HepG2 (cell line): ENCODE data around the gene RHEBL1. TPM values are rescaled to one million over a fixed set of nuclear protein-coding genes. Genes with fewer than 3 reads are reported as not detected.
A peak's percentile ranks its signal among the peaks of the same experiment; 100 is the strongest.

Source experiments
- ARNT2 ChIP-seq: sonication (generic); formaldehyde crosslinking; IDR thresholded peaks from 2 replicates; pipeline ENCODE4 v1.8.0; 2022; ENCODE audit warnings: mild to moderate bottlenecking, low read depth, missing genetic modification reagents, moderate library complexity
- CBFB ChIP-seq: sonication (generic); formaldehyde crosslinking; IDR thresholded peaks from 2 replicates; pipeline ENCODE4 v1.4.0; 2020; ENCODE audit warnings: missing genetic modification reagents
- FOXA3 ChIP-seq: IDR thresholded peaks from 2 replicates; pipeline ENCODE4 v1.6.1; 2016; ENCODE audit warnings: missing genetic modification reagents, missing compliant biosample characterization
- HOXA9 ChIP-seq: sonication (generic); formaldehyde crosslinking; IDR thresholded peaks from 2 replicates; pipeline ENCODE4 v1.8.1; 2022; ENCODE audit warnings: missing genetic modification reagents, mild to moderate bottlenecking, moderate library complexity, borderline replicate concordance
- JUND ChIP-seq: sonication (generic); formaldehyde crosslinking; IDR thresholded peaks from 2 replicates; pipeline ENCODE4 v1.8.0; 2022; ENCODE audit warnings: mild to moderate bottlenecking, missing genetic modification reagents
- MAFK ChIP-seq, 2 experiments: IDR thresholded peaks in 1 of 2; conservative IDR thresholded peaks in 1 of 2; 2 replicates each; pipeline ENCODE4 v1.6.1; 2011; ENCODE audit warnings: improper control_type of control experiment in 2 of 2, low read length in 2 of 2
- NFIC ChIP-seq: IDR thresholded peaks from 2 replicates; pipeline ENCODE4 v1.6.1; 2012; ENCODE audit warnings: mild to moderate bottlenecking, low read length, inconsistent platforms
- NR2F1 ChIP-seq, 2 experiments: fragments of 450-650 bp in 1 of 2; formaldehyde crosslinking in 1 of 2; IDR thresholded peaks; 2 replicates each; pipeline versions ENCODE4 v1.5.0 to v1.6.1; 2016 to 2020; ENCODE audit warnings: mild to moderate bottlenecking in 1 of 2, missing compliant biosample characterization in 1 of 2, missing genetic modification reagents in 1 of 2, moderate library complexity in 1 of 2
- PITX1 ChIP-seq: sonication (generic); formaldehyde crosslinking; IDR thresholded peaks from 2 replicates; pipeline ENCODE4 v1.5.1; 2020; ENCODE audit warnings: mild to moderate bottlenecking, missing genetic modification reagents
- SNAPC2 ChIP-seq: sonication (generic); formaldehyde crosslinking; IDR thresholded peaks from 2 replicates; pipeline ENCODE4 v1.8.1; 2022; ENCODE audit warnings: mild to moderate bottlenecking, missing genetic modification reagents
- SOX5 ChIP-seq: IDR thresholded peaks from 2 replicates; pipeline ENCODE4 v1.6.1; 2016; ENCODE audit warnings: borderline replicate concordance
- SRSF1 ChIP-seq: fragments of 200-400 bp; formaldehyde crosslinking; optimal IDR thresholded peaks from 2 replicates; pipeline ENCODE3; 2017; ENCODE audit warnings: mild to moderate bottlenecking, low read depth, low read length, moderate library complexity
- TMF1 ChIP-seq: sonication (generic); formaldehyde crosslinking; IDR thresholded peaks from 2 replicates; pipeline ENCODE4 v1.8.1; 2022; ENCODE audit warnings: low read depth, missing genetic modification reagents
- ZBED4 ChIP-seq: sonication (generic); formaldehyde crosslinking; IDR thresholded peaks from 2 replicates; pipeline ENCODE4 v1.4.0; 2020; ENCODE audit warnings: missing genetic modification reagents, borderline replicate concordance
- ZBTB7A ChIP-seq: sonication (generic); formaldehyde crosslinking; IDR thresholded peaks from 2 replicates; pipeline ENCODE4 v1.8.0; 2022; ENCODE audit warnings: mild to moderate bottlenecking, missing genetic modification reagents
- ZFP1 ChIP-seq: IDR thresholded peaks from 2 replicates; pipeline ENCODE4 v1.6.1; 2016
- ZNF20 ChIP-seq: sonication (generic); formaldehyde crosslinking; IDR thresholded peaks from 2 replicates; pipeline ENCODE4 v1.4.0; 2020; ENCODE audit warnings: mild to moderate bottlenecking, moderate library complexity, missing genetic modification reagents
- ZNF234 ChIP-seq: sonication (generic); formaldehyde crosslinking; conservative IDR thresholded peaks from 2 replicates; pipeline ENCODE4 v1.5.1; 2020; ENCODE audit warnings: mild to moderate bottlenecking, missing genetic modification reagents
- ZNF24 ChIP-seq: fragments of 450-650 bp; IDR thresholded peaks from 2 replicates; pipeline ENCODE4 v1.6.1; 2017; ENCODE audit warnings: antibody characterized with exemption, mild to moderate bottlenecking
- ZNF567 ChIP-seq: sonication (generic); formaldehyde crosslinking; IDR thresholded peaks from 2 replicates; pipeline ENCODE4 v1.8.1; 2023; ENCODE audit warnings: mild to moderate bottlenecking, missing genetic modification reagents, borderline replicate concordance
- ZNF790 ChIP-seq: sonication (generic); formaldehyde crosslinking; IDR thresholded peaks from 2 replicates; pipeline ENCODE4 v1.8.0; 2022; ENCODE audit warnings: missing genetic modification reagents, mild to moderate bottlenecking, borderline replicate concordance
- polyA plus RNA-seq, 8 experiments: library from polyadenylated mRNA; depleted of rRNA in 3 of 8; stranded (reverse) in 7 of 8; unstranded in 1 of 8; fragments of >200 nt; fragmentation: Illumina TruSeq in 4 of 8; extraction: Trizol in 4 of 8; gene quantifications; 2 replicates each; pipeline versions ENCODE4 v1.2.1 to v1.2.3, GENCODE V29; 2011 to 2016; ENCODE audit warnings: low read depth in 4 of 8, missing spikeins in 1 of 8, mixed read lengths in 1 of 8; ENCODE audit not compliant: insufficient read depth in 1 of 8
- total RNA-seq, 5 experiments: library from RNA; depleted of rRNA; stranded (reverse); fragments of >200 nt; fragmentation: Illumina TruSeq; extraction: Trizol; gene quantifications; 2 replicates each; pipeline ENCODE4 v1.2.3, GENCODE V29; 2016; ENCODE audit warnings: low read depth in 1 of 5
- TF ChIP-seq, protein P1 (sequence below): sonication (generic); formaldehyde crosslinking; IDR thresholded peaks from 2 replicates; pipeline ENCODE4 v1.5.0; 2020; ENCODE audit warnings: missing genetic modification reagents, mild to moderate bottlenecking, borderline replicate concordance
- TF ChIP-seq, protein P2 (sequence below): sonication (generic); formaldehyde crosslinking; IDR thresholded peaks from 2 replicates; pipeline ENCODE4 v1.5.0; 2020; ENCODE audit warnings: mild to moderate bottlenecking, missing genetic modification reagents
- TF ChIP-seq, protein P3 (sequence below): sonication (generic); formaldehyde crosslinking; IDR thresholded peaks from 2 replicates; pipeline ENCODE4 v1.9.0; 2021; ENCODE audit warnings: missing genetic modification reagents, mild to moderate bottlenecking, borderline replicate concordance

RHEBL1 gene
- total and polyA plus RNA-seq, 2 of the 13 experiments (the other 11 are each of a cell fraction or from before 2014, with no cell fraction given): 1.4 to 2.5 TPM

GRCh38 chr12:49110464-49111155 is 40.8 kb upstream of the RHEBL1 start, which contains the start of gene LMBR1L (continued):
- no peak for TF ChIP-seq HOXA9 (CRISPR knock-in tag)
- TF ChIP-seq MAFK (conservative IDR thresholded peaks at IDR 0.05 in 1 of 2, IDR thresholded peaks at IDR 0.05 in 1 of 2; ENCODE audit: low read length in 2 of 2): no peak
- no peak for TF ChIP-seq JUND (CRISPR knock-in tag)
- TF ChIP-seq ZNF567 (CRISPR knock-in tag): peak; percentile 79; the same call in 1 of the 2 replicates
- no peak for TF ChIP-seq ZBTB7A (CRISPR knock-in tag)
- peak; percentile 49; the same call in 1 of the 2 replicates for TF ChIP-seq FOXA3
- no peak for TF ChIP-seq ZNF20 (CRISPR knock-in tag)
- TF ChIP-seq ZNF790 (CRISPR knock-in tag): 0 out of 2 replicates have a peak, but pooled peaks have one; percentile 42
- TF ChIP-seq SNAPC2 (CRISPR knock-in tag): no peak
- no peak for TF ChIP-seq ZFP1
- TF ChIP-seq, protein P1, sequence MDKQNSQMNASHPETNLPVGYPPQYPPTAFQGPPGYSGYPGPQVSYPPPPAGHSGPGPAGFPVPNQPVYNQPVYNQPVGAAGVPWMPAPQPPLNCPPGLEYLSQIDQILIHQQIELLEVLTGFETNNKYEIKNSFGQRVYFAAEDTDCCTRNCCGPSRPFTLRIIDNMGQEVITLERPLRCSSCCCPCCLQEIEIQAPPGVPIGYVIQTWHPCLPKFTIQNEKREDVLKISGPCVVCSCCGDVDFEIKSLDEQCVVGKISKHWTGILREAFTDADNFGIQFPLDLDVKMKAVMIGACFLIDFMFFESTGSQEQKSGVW (CRISPR knock-in tag): no peak
- TF ChIP-seq SOX5 (CRISPR knock-in tag): 0 out of 2 replicates have a peak, but pooled peaks have one; percentile 10
- no peak for TF ChIP-seq NFIC
- no peak; the same call in 1 of the 2 replicates for TF ChIP-seq ARNT2 (CRISPR knock-in tag)
- TF ChIP-seq ZBED4 (CRISPR knock-in tag): peak; percentile 43; the same call in 1 of the 2 replicates
- no peak for TF ChIP-seq CBFB (CRISPR knock-in tag)
- TF ChIP-seq, protein P2, sequence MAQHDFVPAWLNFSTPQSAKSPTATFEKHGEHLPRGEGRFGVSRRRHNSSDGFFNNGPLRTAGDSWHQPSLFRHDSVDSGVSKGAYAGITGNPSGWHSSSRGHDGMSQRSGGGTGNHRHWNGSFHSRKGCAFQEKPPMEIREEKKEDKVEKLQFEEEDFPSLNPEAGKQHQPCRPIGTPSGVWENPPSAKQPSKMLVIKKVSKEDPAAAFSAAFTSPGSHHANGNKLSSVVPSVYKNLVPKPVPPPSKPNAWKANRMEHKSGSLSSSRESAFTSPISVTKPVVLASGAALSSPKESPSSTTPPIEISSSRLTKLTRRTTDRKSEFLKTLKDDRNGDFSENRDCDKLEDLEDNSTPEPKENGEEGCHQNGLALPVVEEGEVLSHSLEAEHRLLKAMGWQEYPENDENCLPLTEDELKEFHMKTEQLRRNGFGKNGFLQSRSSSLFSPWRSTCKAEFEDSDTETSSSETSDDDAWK: no peak
- TF ChIP-seq PITX1 (CRISPR knock-in tag): no peak; the same call in 1 of the 2 replicates
- TF ChIP-seq, protein P3, sequence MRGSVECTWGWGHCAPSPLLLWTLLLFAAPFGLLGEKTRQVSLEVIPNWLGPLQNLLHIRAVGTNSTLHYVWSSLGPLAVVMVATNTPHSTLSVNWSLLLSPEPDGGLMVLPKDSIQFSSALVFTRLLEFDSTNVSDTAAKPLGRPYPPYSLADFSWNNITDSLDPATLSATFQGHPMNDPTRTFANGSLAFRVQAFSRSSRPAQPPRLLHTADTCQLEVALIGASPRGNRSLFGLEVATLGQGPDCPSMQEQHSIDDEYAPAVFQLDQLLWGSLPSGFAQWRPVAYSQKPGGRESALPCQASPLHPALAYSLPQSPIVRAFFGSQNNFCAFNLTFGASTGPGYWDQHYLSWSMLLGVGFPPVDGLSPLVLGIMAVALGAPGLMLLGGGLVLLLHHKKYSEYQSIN (CRISPR knock-in tag): no peak
- TF ChIP-seq ZNF234 (CRISPR knock-in tag): no peak
- no peak for TF ChIP-seq NR2F1 (CRISPR knock-in tag; IDR thresholded peaks at IDR 0.05)
- no peak for TF ChIP-seq TMF1 (CRISPR knock-in tag)
- no peak for TF ChIP-seq SRSF1
- TF ChIP-seq ZNF24: no peak
